ENCODE measurements around the gene TNRC6C. TPM values are rescaled to one million over a fixed set of nuclear protein-coding genes. Genes with fewer than 3 reads are reported as not detected.

TNRC6C gene
- total and polyA plus RNA-seq, 9 of the 15 experiments (the other 6 are each of a cell fraction or from before 2014, with no cell fraction given), result 0.20 to 4.9 (median 2.3) TPM

DNA sequence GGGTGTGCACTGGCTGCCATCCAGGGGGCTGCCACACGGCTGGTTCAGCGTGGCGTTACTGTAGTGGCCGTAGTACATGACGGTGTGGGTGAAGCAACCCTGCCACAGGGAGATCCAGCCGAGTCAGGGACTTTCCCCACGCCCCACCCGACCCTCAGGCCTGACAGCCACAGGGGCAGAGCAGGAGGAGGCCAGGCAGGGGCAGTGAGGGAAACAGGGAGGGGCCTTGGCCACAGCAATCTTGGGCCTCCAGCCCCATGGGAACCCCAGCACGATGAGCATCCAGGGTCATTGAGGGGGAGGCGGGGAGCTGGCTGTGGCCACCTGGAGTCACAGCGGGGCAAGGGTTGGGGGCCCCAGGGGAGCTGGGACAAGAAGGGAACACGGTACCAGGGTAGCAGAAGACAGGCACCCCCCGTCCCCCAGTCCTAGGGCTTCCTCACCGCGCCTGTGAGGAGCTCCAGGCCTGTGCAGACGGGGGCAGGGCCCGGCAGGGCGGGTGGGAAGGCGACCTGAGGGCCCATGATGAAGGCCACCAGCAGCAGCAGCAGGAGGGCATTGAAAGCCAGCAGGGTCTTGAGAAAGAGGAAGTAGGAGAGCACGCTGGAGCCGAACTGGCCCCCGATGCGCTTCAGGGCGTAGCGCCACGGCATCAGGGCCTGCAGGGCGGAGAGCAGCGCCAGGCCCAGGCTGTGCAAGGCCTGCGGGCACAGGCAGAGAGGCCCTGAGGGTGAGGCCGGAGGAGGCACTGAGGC is 165.8 kb downstream of the TNRC6C start (continued):
- TF ChIP-seq SPI1 (IDR thresholded peaks at IDR 0.05; ENCODE audit: borderline replicate concordance, low read depth, low read length), result 0 out of 2 replicates have a peak, but pooled peaks have one; percentile 33
- TF ChIP-seq, protein P1, sequence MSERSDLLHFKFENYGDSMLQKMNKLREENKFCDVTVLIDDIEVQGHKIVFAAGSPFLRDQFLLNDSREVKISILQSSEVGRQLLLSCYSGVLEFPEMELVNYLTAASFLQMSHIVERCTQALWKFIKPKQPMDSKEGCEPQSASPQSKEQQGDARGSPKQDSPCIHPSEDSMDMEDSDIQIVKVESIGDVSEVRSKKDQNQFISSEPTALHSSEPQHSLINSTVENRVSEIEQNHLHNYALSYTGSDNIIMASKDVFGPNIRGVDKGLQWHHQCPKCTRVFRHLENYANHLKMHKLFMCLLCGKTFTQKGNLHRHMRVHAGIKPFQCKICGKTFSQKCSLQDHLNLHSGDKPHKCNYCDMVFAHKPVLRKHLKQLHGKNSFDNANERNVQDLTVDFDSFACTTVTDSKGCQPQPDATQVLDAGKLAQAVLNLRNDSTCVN (CRISPR knock-in tag; IDR thresholded peaks at IDR 0.05), result no peak
- no peak for TF ChIP-seq PCBP2 (IDR thresholded peaks at IDR 0.05; ENCODE audit: low read depth, low read length, poor library complexity, severe bottlenecking)

DNA sequence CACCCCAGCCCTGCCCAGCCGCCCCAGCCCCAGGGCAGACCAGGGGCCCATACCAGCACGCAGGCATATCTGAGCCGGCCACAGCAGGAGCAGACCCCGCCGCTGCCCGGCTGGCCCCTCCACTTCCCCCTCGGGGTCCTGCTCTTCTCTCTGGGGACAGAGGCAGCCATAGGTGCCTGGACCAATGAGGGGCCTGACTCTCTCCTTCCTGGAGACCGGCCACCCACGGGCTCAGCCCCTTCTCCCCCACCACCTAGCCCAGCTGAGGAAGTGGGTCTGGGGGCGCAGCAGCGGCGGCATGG is 166.3 kb downstream of the TNRC6C start:
- Histone ChIP-seq H3K79me2 (ENCODE audit: control insufficient read depth, insufficient read depth, low read length) (peaks cover 76% of the 10 kb centered on the region), H3K27ac (ENCODE audit: extremely low read depth, low read depth, low read length) (no peak overlapping the region; the same call in 2 of the 3 replicates), H3K36me3 (ENCODE audit: control insufficient read depth, insufficient read depth, low read length) (peaks cover 73% of the 10 kb centered on the region), H3K4me3 (no peak overlapping the region), H3K27me3 (ENCODE audit: control insufficient read depth in 2 of 2, insufficient read depth in 2 of 2, low read length in 2 of 2) (no peaks in the 10 kb centered on the region), H2AFZ (ENCODE audit: low read depth, low read length) (no peak overlapping the region), H3K4me2 (ENCODE audit: insufficient read depth, low read length) (no peak overlapping the region), H3K9me3 (replicated peaks; ENCODE audit: control insufficient read depth, insufficient read depth, low read depth, low read length) (no peaks in the 10 kb centered on the region), H3K4me1 (replicated peaks in 1 of 2; ENCODE audit: control insufficient read depth in 2 of 2, insufficient read depth in 2 of 2, low read length in 2 of 2) (peaks cover 16 to 79% of the 10 kb centered on the region in 2 experiments), H3K9ac (ENCODE audit: insufficient read depth in 1 of 2, low read depth in 2 of 2, low read length in 2 of 2) (peak overlapping the region in 1 of 2 experiments; percentile 84; a peak in 2 of 4 replicates), H4K20me1 (replicated peaks; ENCODE audit: control insufficient read depth, insufficient read depth, low read length) (no peaks in the 10 kb centered on the region; the same call in 1 of the 2 replicates), H3K9me1 (ENCODE audit: control insufficient read depth, insufficient read depth, low read length) (no peaks in the 10 kb centered on the region)
- intact Hi-C loops (cut with micrococcal nuclease), result loop anchor here (5.0 kb wide), 1 partner anchor 43 kb away; the partner anchor contains the start of gene SYNGR2
- 87% methylated on average over 4 of the region's 12 CpGs for WGBS (ENCODE audit: insufficient coverage, low coverage, missing lambda C conversion rate)
- ATAC-seq, result no peak
- no peak for TF ChIP-seq USF2 (CRISPR knock-in tag; IDR thresholded peaks at IDR 0.05)
- TF ChIP-seq ZKSCAN8 (CRISPR knock-in tag; IDR thresholded peaks at IDR 0.05), result no peak
- TF ChIP-seq POLR2G (IDR thresholded peaks at IDR 0.05; ENCODE audit: low read depth, low read length), result peak; percentile 7; the same call in 1 of the 2 replicates
- 0 out of 2 replicates have a peak, but pooled peaks have one; percentile 55 for TF ChIP-seq MED1 (CRISPR knock-in tag; IDR thresholded peaks at IDR 0.05; ENCODE audit: borderline replicate concordance)
- no peak for TF ChIP-seq MEF2A (IDR thresholded peaks at IDR 0.05; ENCODE audit: control insufficient read depth, low read depth, low read length)
- FAIRE-seq, result no peak
- ChIA-PET CTCF (ENCODE audit: low intra/inter-chr PET ratio) (no interaction called here), POLR2A (interaction anchor here (0.8 kb wide), 1 partner anchor 11 kb away, joined by 3 read pairs; no protein-coding TSS in a partner anchor)
- in situ Hi-C loops (cut with MboI), result no loop called here
- DNase-seq (ENCODE audit: extremely low read depth in 1 of 4, low spot score in 3 of 4), result no peak
- no TSS peak for BruUV-seq (replicated peaks)
